Pancreas (tissue), 10 donors: ENCODE measurements around the gene LSM6. TPM values are rescaled to one million over a fixed set of nuclear protein-coding genes. Genes with fewer than 3 reads are reported as not detected.
A peak's percentile ranks its signal among the peaks of the same experiment; 100 is the strongest.

Experiments used
- ATAC-seq, 4 donors: fragments of 200-7000 bp; cut with Tn5 transposase; one replicate each; pipeline versions ENCODE4 v1.8.0 to v1.9.1; 2020; ENCODE audit warnings: mild to moderate bottlenecking in 4 of 4, moderate library complexity in 4 of 4
- DNase-seq, 6 donors: peaks; one replicate each; pipeline ENCODE4 v3.0.0-alpha.2; 2020
- FAIRE-seq: peaks from 2 replicates; lab custom pipeline; 2012; peaks lifted over from hg19 to GRCh38; lab: Jason Lieb, UNC
- H3K27ac ChIP-seq, 4 donors: fragments of 200-600 bp; sonication (generic); 1 replicate in 3 of 4; 2 replicates in 1 of 4; pipeline versions ENCODE4 v1.5.0 to v1.8.0; 2020
- H3K27me3 ChIP-seq, 4 donors: fragments of 200-600 bp; one replicate each; pipeline ENCODE4 v1.8.0; 2021
- H3K36me3 ChIP-seq, 3 donors: fragments of 200-600 bp; sonication (generic) in 1 of 3; one replicate each; pipeline versions ENCODE4 v1.5.0 to v1.8.0; 2020 to 2021
- H3K4me1 ChIP-seq, 3 donors: fragments of 200-600 bp; one replicate each; pipeline ENCODE4 v1.8.0; 2021
- H3K4me3 ChIP-seq, 4 donors: fragments of 200-600 bp; sonication (generic) in 2 of 4; one replicate each; pipeline versions ENCODE4 v1.5.0 to v1.8.0; 2020 to 2021
- H3K9me3 ChIP-seq, 4 donors: fragments of 200-600 bp; one replicate each; pipeline ENCODE4 v1.8.0; 2021
- WGBS, 2 donors: extraction: QIAGEN DNeasy Blood & Tissue Kit; methylation state at CpG; one replicate each; pipeline ENCODE4 v1.1.7; 2013; 5-methylcytosine and 5-hydroxymethylcytosine counted together
- intact Hi-C, 3 donors: fragments of 100-400 bp; cut with DNase I; formaldehyde crosslinking; loops; one replicate each; pipeline versions ENCODE4 v1.11.1 to v1.14.2; 2022
- polyA plus RNA-seq, 2 donors: library from polyadenylated mRNA; stranded (reverse); fragments of 200-250 nt; gene quantifications; one replicate each; pipeline ENCODE4 v1.2.3, GENCODE V29; 2013
- total RNA-seq, 6 donors: library from RNA; stranded (reverse); fragmentation: NEBNext Ultra II Directional in 4 of 6; extraction: Animal tissue kit (Norgen Biotek cat#: 25700) in 4 of 6; gene quantifications; one replicate each; pipeline versions ENCODE4 v1.2.1 to v1.2.4, GENCODE V29; 2021 to 2023
- TF ChIP-seq, protein P1 (sequence below), 4 donors: fragments of 200-600 bp; sonication (generic) in 3 of 4; IDR thresholded peaks; one replicate each; pipeline versions ENCODE4 v1.5.0 to v1.8.0; 2021; ENCODE audit warnings: antibody characterized with exemption in 4 of 4
- donor health status: healthy with polysubstance abuse.
- donor health status: DM: no; HTN: no; CAD: no; lungs with moderate emphysema.
- donor health status: DM: no; HTN: no; CAD: no.
- donor health status: control.
- donor health status: control.
- donor health status: Bipolar disorder and iron deficiency.
- donor health status: DM: yes; HTN: yes; CAD: no.
- donor health status: DM: no; HTN: no; CAD: no.
- donor health status: DM: no; HTN: no; CAD: no.
- donor health status: DM: yes; HTN: yes; CAD: no.

LSM6 gene
- total and polyA plus RNA-seq, 8 donors = 6.1 to 23.0 (median 9.8) TPM

DNA sequence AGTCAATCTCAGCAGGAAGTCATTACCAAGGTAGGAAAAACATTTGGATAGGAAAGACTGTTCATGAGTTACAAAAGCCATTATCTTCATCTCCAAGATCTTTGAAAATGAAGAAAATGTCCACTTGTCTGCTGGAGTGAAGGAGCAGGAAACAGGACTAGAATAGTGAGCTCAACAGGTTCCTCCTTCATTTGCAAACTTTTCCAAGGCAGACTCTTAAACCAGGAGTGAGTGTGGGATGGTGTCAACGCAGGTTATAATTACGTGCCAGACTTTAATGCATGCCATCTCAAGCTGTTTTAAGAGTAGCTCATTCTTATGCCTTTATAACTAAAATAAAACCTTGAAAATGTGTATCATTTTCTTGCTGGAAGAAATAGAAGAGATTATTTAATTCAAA, 35.4 kb downstream of the LSM6 start:
- no peaks in the 10 kb centered on the region for H3K9me3 ChIP-seq
- no peaks in the 10 kb centered on the region for H3K27me3 ChIP-seq
- 49 to 69% methylated on average over 2 of the region's 2 CpGs for WGBS, 2 donors
- H3K36me3 ChIP-seq = no peaks in the 10 kb centered on the region
- FAIRE-seq = no peak
- intact Hi-C loops = no loop called here
- ATAC-seq = no peak
- TF ChIP-seq, protein P1, sequence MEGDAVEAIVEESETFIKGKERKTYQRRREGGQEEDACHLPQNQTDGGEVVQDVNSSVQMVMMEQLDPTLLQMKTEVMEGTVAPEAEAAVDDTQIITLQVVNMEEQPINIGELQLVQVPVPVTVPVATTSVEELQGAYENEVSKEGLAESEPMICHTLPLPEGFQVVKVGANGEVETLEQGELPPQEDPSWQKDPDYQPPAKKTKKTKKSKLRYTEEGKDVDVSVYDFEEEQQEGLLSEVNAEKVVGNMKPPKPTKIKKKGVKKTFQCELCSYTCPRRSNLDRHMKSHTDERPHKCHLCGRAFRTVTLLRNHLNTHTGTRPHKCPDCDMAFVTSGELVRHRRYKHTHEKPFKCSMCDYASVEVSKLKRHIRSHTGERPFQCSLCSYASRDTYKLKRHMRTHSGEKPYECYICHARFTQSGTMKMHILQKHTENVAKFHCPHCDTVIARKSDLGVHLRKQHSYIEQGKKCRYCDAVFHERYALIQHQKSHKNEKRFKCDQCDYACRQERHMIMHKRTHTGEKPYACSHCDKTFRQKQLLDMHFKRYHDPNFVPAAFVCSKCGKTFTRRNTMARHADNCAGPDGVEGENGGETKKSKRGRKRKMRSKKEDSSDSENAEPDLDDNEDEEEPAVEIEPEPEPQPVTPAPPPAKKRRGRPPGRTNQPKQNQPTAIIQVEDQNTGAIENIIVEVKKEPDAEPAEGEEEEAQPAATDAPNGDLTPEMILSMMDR (IDR thresholded peaks at IDR 0.05) = no peak
- DNase-seq = no peak
- no peaks in the 10 kb centered on the region for H3K4me1 ChIP-seq
- no peak overlapping the region for H3K27ac ChIP-seq
- no peak overlapping the region for H3K4me3 ChIP-seq

DNA sequence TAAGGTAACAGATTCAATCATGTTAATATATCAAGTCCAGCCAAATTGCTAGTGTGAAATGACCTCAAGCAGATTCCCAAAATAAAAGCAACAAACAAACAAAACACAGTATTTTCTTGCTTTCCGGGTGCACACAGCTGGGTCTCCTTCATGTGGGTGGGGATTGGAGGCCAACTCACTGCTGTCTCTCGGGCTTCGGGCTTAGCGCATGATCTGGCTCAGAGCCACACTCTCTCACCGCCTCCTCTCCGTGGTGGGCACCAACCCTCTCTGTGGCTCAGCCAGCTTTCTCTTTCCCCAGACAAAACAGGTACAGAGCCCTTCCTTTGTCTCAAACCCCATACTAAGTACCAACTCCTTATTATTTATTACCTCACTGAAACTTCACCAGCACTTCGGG, 35.9 kb downstream of the LSM6 start:
- FAIRE-seq = no peak
- no peaks in the 10 kb centered on the region for H3K36me3 ChIP-seq
- TF ChIP-seq, protein P1 (IDR thresholded peaks at IDR 0.05) = no peak
- DNase-seq = peak in 1 of 6 donors; percentile 24
- intact Hi-C loops = no loop called here
- H3K4me3 ChIP-seq = no peak overlapping the region
- H3K27ac ChIP-seq = no peak overlapping the region
- no peaks in the 10 kb centered on the region for H3K27me3 ChIP-seq
- WGBS, 2 donors = 67 to 69% methylated on average over 7 of the region's 7 CpGs
- no peak for ATAC-seq
- H3K4me1 ChIP-seq = no peaks in the 10 kb centered on the region
- H3K9me3 ChIP-seq = no peaks in the 10 kb centered on the region

DNA sequence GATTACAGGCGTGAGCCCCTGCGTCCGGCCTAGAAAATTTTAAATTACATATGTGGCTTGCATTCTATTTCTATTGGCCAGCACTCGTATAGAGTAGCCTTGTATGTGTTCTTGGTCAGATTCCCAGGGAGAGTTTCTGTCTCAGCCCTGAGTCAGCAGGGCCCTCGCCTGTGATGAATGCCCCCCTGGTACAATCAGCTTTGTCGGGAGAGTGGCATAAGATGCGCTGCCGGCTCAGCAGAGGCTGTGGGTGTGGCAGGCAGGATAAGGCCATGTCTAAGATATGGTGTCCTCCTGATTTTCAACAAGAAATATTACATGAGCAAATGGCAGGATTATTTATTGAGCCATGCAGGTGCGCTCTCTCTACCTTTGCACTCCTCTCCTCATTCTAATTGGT, 37.3 kb downstream of the LSM6 start:
- Histone ChIP-seq H3K27me3 (no peaks in the 10 kb centered on the region), H3K27ac (no peak overlapping the region), H3K9me3 (no peaks in the 10 kb centered on the region), H3K4me1 (no peaks in the 10 kb centered on the region), H3K36me3 (no peaks in the 10 kb centered on the region), H3K4me3 (no peak overlapping the region)
- FAIRE-seq = no peak
- intact Hi-C loops = no loop called here
- no peak for ATAC-seq
- TF ChIP-seq, protein P1 (IDR thresholded peaks at IDR 0.05) = no peak
- DNase-seq = no peak
- WGBS, 2 donors = 82 to 87% methylated on average over 9 of the region's 9 CpGs

DNA sequence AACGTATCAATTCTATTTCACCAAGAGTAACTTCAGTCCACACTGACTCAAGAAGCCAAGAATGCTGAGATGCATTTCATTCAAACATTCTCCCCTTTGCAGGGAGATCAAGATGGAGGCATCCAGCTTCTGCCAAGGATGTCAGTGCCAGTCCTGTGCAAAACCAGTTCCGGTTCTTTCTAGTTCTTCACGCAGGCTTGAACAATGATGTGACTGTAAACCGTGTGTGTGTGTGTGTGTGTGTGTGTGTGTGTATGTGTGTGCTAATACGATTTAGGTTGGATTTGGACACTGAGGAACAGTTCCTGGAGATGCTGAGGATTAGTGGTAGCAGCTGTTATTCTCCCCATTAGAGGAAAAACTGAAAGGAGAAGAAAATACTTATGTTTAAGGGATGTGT, 38.7 kb downstream of the LSM6 start, which contains the start of gene REELD1:
REELD1 (plus strand) TSS at position 301 of the 400 bp plus-strand sequence. CDS start 2,415 bp downstream, outside the sequence.
- Histone ChIP-seq H3K36me3 (no peaks in the 10 kb centered on the region), H3K27me3 (no peaks in the 10 kb centered on the region), H3K4me1 (no peaks in the 10 kb centered on the region), H3K4me3 (no peak within 1 kb of the TSS), H3K9me3 (no peaks in the 10 kb centered on the region), H3K27ac (no peak within 1 kb of the TSS)
- FAIRE-seq (no peak), ATAC-seq (no peak), DNase-seq (no peak)
- intact Hi-C loops = no loop called here
- TF ChIP-seq, protein P1 (IDR thresholded peaks at IDR 0.05) = no peak
- 64 to 69% methylated on average over 5 of the region's 5 CpGs for WGBS, 2 donors

DNA sequence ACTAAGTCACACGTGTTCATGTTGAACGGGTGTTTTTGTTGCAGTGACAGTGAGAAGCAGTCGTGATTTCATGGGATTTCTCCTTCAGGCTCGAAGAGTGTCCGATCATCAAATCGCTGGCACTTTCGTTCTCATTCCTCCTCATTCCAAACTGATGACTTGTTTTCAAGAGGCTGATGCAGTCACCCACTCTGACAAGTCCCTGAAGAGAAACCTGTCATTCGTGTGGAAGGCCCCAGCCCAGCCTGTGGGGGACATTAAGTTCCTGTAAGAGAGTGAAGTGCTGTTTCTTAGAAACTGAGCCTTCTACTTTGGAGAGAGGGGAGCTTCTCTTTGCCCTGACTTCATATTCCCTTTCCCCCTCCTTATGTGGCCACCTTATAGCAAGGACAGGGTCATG, 46.8 kb downstream of the LSM6 start:
- TF ChIP-seq, protein P1 (IDR thresholded peaks at IDR 0.05) = no peak
- intact Hi-C loops = no loop called here
- H3K36me3 ChIP-seq = no peaks in the 10 kb centered on the region
- ATAC-seq (no peak), DNase-seq (no peak), FAIRE-seq (no peak)
- H3K4me1 ChIP-seq = no peaks in the 10 kb centered on the region
- H3K27me3 ChIP-seq = no peaks in the 10 kb centered on the region
- H3K27ac ChIP-seq = no peak overlapping the region
- no peaks in the 10 kb centered on the region for H3K9me3 ChIP-seq
- H3K4me3 ChIP-seq = no peak overlapping the region
- WGBS, 2 donors = 57 to 63% methylated on average over 8 of the region's 8 CpGs
